ENCODE data around the gene PARVA. TPM values are rescaled to one million over a fixed set of nuclear protein-coding genes. Genes with fewer than 3 reads are reported as not detected.

Gene PARVA
- total and polyA plus RNA-seq, 3 donors from 2014 or later: 18.7 to 23.7 (median 23.6) TPM

- WGBS, 2 donors: 45 to 64% methylated on average over 2 of the region's 2 CpGs
- no peak overlapping the region for H3K4me3 ChIP-seq
- no peaks in the 10 kb centered on the region for H3K9me3 ChIP-seq
- H3K4me1 ChIP-seq: no peaks in the 10 kb centered on the region
- DNase-seq: no peak
- H3K27me3 ChIP-seq: no peaks in the 10 kb centered on the region
- no peak overlapping the region for H3K27ac ChIP-seq
- no peaks in the 10 kb centered on the region for H3K36me3 ChIP-seq (ENCODE audit: low read depth, missing control alignments)
- intact Hi-C loops (cut with DNase I; ENCODE audit: low total_unique reads): no loop called here
- TF ChIP-seq CTCF (IDR thresholded peaks at IDR 0.05): no peak
- TF ChIP-seq POLR2A (IDR thresholded peaks at IDR 0.05): no peak
Observed at GRCh38 chr11:12444601-12445000, 67.2 kb downstream of the PARVA start.

DNA sequence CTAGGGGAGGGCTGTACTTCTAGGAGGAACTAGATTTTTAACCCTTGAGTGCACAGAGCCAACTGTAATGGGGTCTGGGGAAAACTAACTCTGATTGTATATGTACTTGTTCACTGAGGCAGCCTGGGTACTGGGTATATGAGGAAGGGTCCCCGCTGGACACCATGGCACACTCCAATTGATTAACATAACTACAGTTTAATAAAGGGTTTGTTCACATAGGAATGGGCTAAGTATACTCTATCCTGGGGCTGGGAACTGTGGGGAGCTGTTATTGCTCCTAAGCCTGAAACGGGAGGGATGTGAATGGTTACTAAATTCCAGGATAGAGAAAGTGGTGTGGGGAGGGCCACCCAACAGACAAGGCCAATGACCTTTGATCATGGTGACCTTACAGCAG, 67.6 kb downstream of the PARVA start:
- H3K9me3 ChIP-seq: no peaks in the 10 kb centered on the region
- no peak for DNase-seq
- intact Hi-C loops (cut with DNase I; ENCODE audit: low total_unique reads): no loop called here
- 91 to 92% methylated on average over 2 of the region's 2 CpGs for WGBS, 2 donors
- H3K27ac ChIP-seq: no peak overlapping the region
- TF ChIP-seq POLR2A (IDR thresholded peaks at IDR 0.05) (no peak), CTCF (IDR thresholded peaks at IDR 0.05) (no peak)
- no peak overlapping the region for H3K4me3 ChIP-seq
- H3K36me3 ChIP-seq (ENCODE audit: low read depth, missing control alignments): no peaks in the 10 kb centered on the region
- H3K4me1 ChIP-seq: no peaks in the 10 kb centered on the region
- no peaks in the 10 kb centered on the region for H3K27me3 ChIP-seq

GRCh38 chr11:12446863-12447262, 69.5 kb downstream of the PARVA start:
- intact Hi-C loops (cut with DNase I; ENCODE audit: low total_unique reads): no loop called here
- H3K27me3 ChIP-seq: no peaks in the 10 kb centered on the region
- no peak overlapping the region for H3K4me3 ChIP-seq
- no peak for DNase-seq
- H3K4me1 ChIP-seq: no peaks in the 10 kb centered on the region
- no peaks in the 10 kb centered on the region for H3K9me3 ChIP-seq
- no peak overlapping the region for H3K27ac ChIP-seq
- H3K36me3 ChIP-seq (ENCODE audit: low read depth, missing control alignments): no peaks in the 10 kb centered on the region
- no peak for TF ChIP-seq CTCF (IDR thresholded peaks at IDR 0.05)
- TF ChIP-seq POLR2A (IDR thresholded peaks at IDR 0.05): no peak

GRCh38 chr11:12448131-12448939, 71.0 kb downstream of the PARVA start:
- H3K4me3 ChIP-seq: no peak overlapping the region
- no peaks in the 10 kb centered on the region for H3K27me3 ChIP-seq
- intact Hi-C loops (cut with DNase I; ENCODE audit: low total_unique reads): no loop called here
- H3K36me3 ChIP-seq (ENCODE audit: low read depth, missing control alignments): no peaks in the 10 kb centered on the region
- no peak for DNase-seq
- 73% methylated on average over 9 of the region's 9 CpGs for WGBS, 2 donors
- no peaks in the 10 kb centered on the region for H3K9me3 ChIP-seq
- no peaks in the 10 kb centered on the region for H3K4me1 ChIP-seq
- TF ChIP-seq CTCF (IDR thresholded peaks at IDR 0.05) (no peak), POLR2A (IDR thresholded peaks at IDR 0.05) (no peak)
- H3K27ac ChIP-seq: no peak overlapping the region
